ENCODE data around the gene TSPAN9. TPM values are rescaled to one million over a fixed set of nuclear protein-coding genes. Genes with fewer than 3 reads are reported as not detected.

Gene TSPAN9
- 1 to 10 TPM in 1 of 2 donors, under 1 TPM in 1; 0.58 to 1.2 TPM for total RNA-seq

GRCh38 chr12:3076730-3077571 is at the start of gene TSPAN9:
Gene TSPAN9, plus strand, starts transcription at chr12:3077379. Its CDS starts 123,815 bp downstream, at chr12:3201194.
- Mint-ChIP-seq H3K4me1 (ENCODE audit: low read depth) (peaks cover 4% of the 10 kb centered on the region), H3K27ac (no peak within 1 kb of the TSS), H3K27me3 (ENCODE audit: low read depth) (peaks cover 22% of the 10 kb centered on the region), H3K4me3 (peak within 1 kb of the TSS; percentile 82 to 84), H3K9me3 (no peaks in the 10 kb centered on the region), H3K36me3 (ENCODE audit: insufficient read depth in 2 of 2) (no peaks in the 10 kb centered on the region)
- DNase-seq (peak; percentile 72 to 76), ATAC-seq (replicated peaks in 1 of 2) (peak; percentile 90)

- ATAC-seq (replicated peaks in 1 of 2) (no peak), DNase-seq (no peak)
- no peaks in the 10 kb centered on the region for H3K27me3 Mint-ChIP-seq (ENCODE audit: low read depth)
- no peak overlapping the region for H3K27ac Mint-ChIP-seq
- no peaks in the 10 kb centered on the region for H3K9me3 Mint-ChIP-seq
- no peak overlapping the region for H3K4me3 Mint-ChIP-seq
- H3K4me1 Mint-ChIP-seq (ENCODE audit: low read depth): no peaks in the 10 kb centered on the region
- H3K36me3 Mint-ChIP-seq (ENCODE audit: insufficient read depth in 2 of 2): no peaks in the 10 kb centered on the region
These were observed 49.1 kb upstream of the TSPAN9 start for GRCh38 chr12:3028108-3028507.

GRCh38 chr12:3030821-3031429 is 46.3 kb upstream of the TSPAN9 start:
- DNase-seq (no peak), ATAC-seq (replicated peaks in 1 of 2) (no peak)
- Mint-ChIP-seq H3K27me3 (ENCODE audit: low read depth) (no peaks in the 10 kb centered on the region), H3K9me3 (no peaks in the 10 kb centered on the region), H3K27ac (no peak overlapping the region), H3K4me1 (ENCODE audit: low read depth) (no peaks in the 10 kb centered on the region), H3K4me3 (no peak overlapping the region), H3K36me3 (ENCODE audit: insufficient read depth in 2 of 2) (no peaks in the 10 kb centered on the region)

GRCh38 chr12:3032161-3032560 is 45.0 kb upstream of the TSPAN9 start:
- no peaks in the 10 kb centered on the region for H3K4me1 Mint-ChIP-seq (ENCODE audit: low read depth)

GRCh38 chr12:3032770-3033538 is 44.2 kb upstream of the TSPAN9 start:
- Mint-ChIP-seq H3K36me3 (ENCODE audit: insufficient read depth in 2 of 2) (no peaks in the 10 kb centered on the region), H3K4me3 (no peak overlapping the region)
- no peak for ATAC-seq (replicated peaks in 1 of 2)

More at GRCh38 chr12:3032161-3032560, 45.0 kb upstream of the TSPAN9 start:
- H3K27ac Mint-ChIP-seq: no peak overlapping the region
- H3K27me3 Mint-ChIP-seq (ENCODE audit: low read depth): no peaks in the 10 kb centered on the region
- H3K4me3 Mint-ChIP-seq: no peak overlapping the region
- no peaks in the 10 kb centered on the region for H3K36me3 Mint-ChIP-seq (ENCODE audit: insufficient read depth in 2 of 2)
- no peaks in the 10 kb centered on the region for H3K9me3 Mint-ChIP-seq
- no peak for DNase-seq
- no peak for ATAC-seq (replicated peaks in 1 of 2)

GRCh38 chr12:3033539-3033867 is 43.7 kb upstream of the TSPAN9 start:
- H3K9me3 Mint-ChIP-seq: no peaks in the 10 kb centered on the region
- H3K36me3 Mint-ChIP-seq (ENCODE audit: insufficient read depth in 2 of 2): no peaks in the 10 kb centered on the region
- H3K27ac Mint-ChIP-seq: no peak overlapping the region
- H3K4me3 Mint-ChIP-seq: no peak overlapping the region
- DNase-seq (no peak), ATAC-seq (replicated peaks in 1 of 2) (no peak)
- H3K4me1 Mint-ChIP-seq (ENCODE audit: low read depth): no peaks in the 10 kb centered on the region
- H3K27me3 Mint-ChIP-seq (ENCODE audit: low read depth): no peaks in the 10 kb centered on the region

More at GRCh38 chr12:3032770-3033538, 44.2 kb upstream of the TSPAN9 start:
- Mint-ChIP-seq H3K27me3 (ENCODE audit: low read depth) (no peaks in the 10 kb centered on the region), H3K27ac (no peak overlapping the region), H3K4me1 (ENCODE audit: low read depth) (no peaks in the 10 kb centered on the region), H3K9me3 (no peaks in the 10 kb centered on the region)
- DNase-seq: no peak

GRCh38 chr12:3034067-3034750 is 43.0 kb upstream of the TSPAN9 start:
- no peaks in the 10 kb centered on the region for H3K36me3 Mint-ChIP-seq (ENCODE audit: insufficient read depth in 2 of 2)
- peak; percentile 49 to 56 for DNase-seq
- no peak overlapping the region for H3K4me3 Mint-ChIP-seq
- ATAC-seq (replicated peaks in 1 of 2): peak; percentile 75 to 78
- no peak overlapping the region for H3K27ac Mint-ChIP-seq
- no peaks in the 10 kb centered on the region for H3K27me3 Mint-ChIP-seq (ENCODE audit: low read depth)
- H3K4me1 Mint-ChIP-seq (ENCODE audit: low read depth): no peaks in the 10 kb centered on the region
- H3K9me3 Mint-ChIP-seq: no peaks in the 10 kb centered on the region

- no peaks in the 10 kb centered on the region for H3K36me3 Mint-ChIP-seq (ENCODE audit: insufficient read depth in 2 of 2)
- no peaks in the 10 kb centered on the region for H3K4me1 Mint-ChIP-seq (ENCODE audit: low read depth)
- H3K27ac Mint-ChIP-seq: no peak overlapping the region
- DNase-seq: no peak
- H3K9me3 Mint-ChIP-seq: no peaks in the 10 kb centered on the region
- no peak for ATAC-seq (replicated peaks in 1 of 2)
- no peak overlapping the region for H3K4me3 Mint-ChIP-seq
- H3K27me3 Mint-ChIP-seq (ENCODE audit: low read depth): no peaks in the 10 kb centered on the region
These were observed 42.0 kb upstream of the TSPAN9 start for GRCh38 chr12:3035171-3035570.

GRCh38 chr12:3035815-3036702 is 41.1 kb upstream of the TSPAN9 start:
- no peaks in the 10 kb centered on the region for H3K9me3 Mint-ChIP-seq
- H3K27me3 Mint-ChIP-seq (ENCODE audit: low read depth): no peaks in the 10 kb centered on the region
- no peak overlapping the region for H3K4me3 Mint-ChIP-seq

GRCh38 chr12:3036901-3037600 is 40.1 kb upstream of the TSPAN9 start:
- no peak overlapping the region for H3K4me3 Mint-ChIP-seq
- H3K27me3 Mint-ChIP-seq (ENCODE audit: low read depth): peaks cover 5% of the 10 kb centered on the region
- no peak for ATAC-seq (replicated peaks in 1 of 2)

More at GRCh38 chr12:3035815-3036702, 41.1 kb upstream of the TSPAN9 start:
- DNase-seq (no peak), ATAC-seq (replicated peaks in 1 of 2) (no peak)
- Mint-ChIP-seq H3K36me3 (ENCODE audit: insufficient read depth in 2 of 2) (no peaks in the 10 kb centered on the region), H3K4me1 (ENCODE audit: low read depth) (no peaks in the 10 kb centered on the region), H3K27ac (no peak overlapping the region)

GRCh38 chr12:3038166-3038565 is 39.0 kb upstream of the TSPAN9 start:
- Mint-ChIP-seq H3K4me1 (ENCODE audit: low read depth) (no peaks in the 10 kb centered on the region), H3K27ac (no peak overlapping the region), H3K9me3 (no peaks in the 10 kb centered on the region), H3K36me3 (ENCODE audit: insufficient read depth in 2 of 2) (no peaks in the 10 kb centered on the region), H3K4me3 (no peak overlapping the region), H3K27me3 (ENCODE audit: low read depth) (peaks cover 11% of the 10 kb centered on the region)
- ATAC-seq (replicated peaks in 1 of 2): no peak
- no peak for DNase-seq

More at GRCh38 chr12:3036901-3037600, 40.1 kb upstream of the TSPAN9 start:
- H3K4me1 Mint-ChIP-seq (ENCODE audit: low read depth): no peaks in the 10 kb centered on the region
- DNase-seq: no peak
- no peak overlapping the region for H3K27ac Mint-ChIP-seq
- H3K36me3 Mint-ChIP-seq (ENCODE audit: insufficient read depth in 2 of 2): no peaks in the 10 kb centered on the region
- H3K9me3 Mint-ChIP-seq: no peaks in the 10 kb centered on the region

Data from activated T-cell treated with anti-CD3 and anti-CD28 coated beads, Interleukin-2, amount 50 U/mL, for 72 hours (primary cell).